Activated CD4-positive, alpha-beta T cell treated with anti-CD3 and anti-CD28 coated beads for 36 hours (primary cell): ENCODE measurements around the gene TRIM33. TPM values are rescaled to one million over a fixed set of nuclear protein-coding genes. Genes with fewer than 3 reads are reported as not detected.

Experiments used
- ATAC-seq: fragments of 200-7000 bp; cut with Tn5 transposase; one replicate; pipeline ENCODE4 v1.10.0; 2021; ENCODE audit warnings: mild to moderate bottlenecking, moderate library complexity
- CTCF ChIA-PET: fragments of 350-600 bp; sonication (Branson Sonifier 250); formaldehyde crosslinking; loops from one replicate; lab custom pipeline; 2021; ENCODE audit warnings: antibody characterized with exemption; lab: Charles Lee
- POLR2A ChIA-PET: fragments of 350-600 bp; sonication (Branson Sonifier 250); formaldehyde crosslinking; loops from one replicate; lab custom pipeline; 2021; ENCODE audit warnings: antibody characterized with exemption, inconsistent platforms; lab: Charles Lee
- DNase-seq: peaks from one replicate; pipeline ENCODE4 v3.0.0-alpha.2; 2020
- H3K27ac Mint-ChIP-seq: one replicate; pipeline ENCODE4 v1.8.0; 2021; ENCODE audit warnings: mixed read lengths
- H3K27me3 Mint-ChIP-seq: one replicate; pipeline ENCODE4 v1.8.0; 2021; ENCODE audit warnings: mixed read lengths
- H3K36me3 Mint-ChIP-seq: one replicate; pipeline ENCODE4 v1.8.0; 2021; ENCODE audit warnings: low read depth, mixed read lengths
- H3K4me1 Mint-ChIP-seq: one replicate; pipeline ENCODE4 v1.8.0; 2021; ENCODE audit warnings: mixed read lengths
- H3K4me3 Mint-ChIP-seq: one replicate; pipeline ENCODE4 v1.8.0; 2021; ENCODE audit warnings: mild to moderate bottlenecking, moderate library complexity, mixed read lengths
- H3K9me3 Mint-ChIP-seq: one replicate; pipeline ENCODE4 v1.8.0; 2021; ENCODE audit warnings: low read depth, mixed read lengths
- intact Hi-C, 2 experiments: fragments of 100-400 bp; cut with DNase I in 1 of 2; cut with micrococcal nuclease in 1 of 2; formaldehyde crosslinking; loops; one replicate each; pipeline versions ENCODE4 v1.14.2 to v1.15.1; 2022 to 2024; cut with DNase I, micrococcal nuclease
- total RNA-seq, 2 experiments: library from RNA; stranded (reverse); gene quantifications; one replicate each; pipeline ENCODE4 v1.2.3, GENCODE V29; 2021

TRIM33 gene
- total RNA-seq, 2 experiments from 2014 or later, result 32.5 to 41.6 TPM

- no peak for DNase-seq
- intact Hi-C loops, result no loop called here
- no peak overlapping the region for H3K27ac Mint-ChIP-seq
- H3K4me3 Mint-ChIP-seq, result no peak overlapping the region
- CTCF ChIA-PET, result no interaction called here
- no peaks in the 10 kb centered on the region for H3K27me3 Mint-ChIP-seq
- H3K36me3 Mint-ChIP-seq, result no peaks in the 10 kb centered on the region
- H3K9me3 Mint-ChIP-seq, result no peaks in the 10 kb centered on the region
- ATAC-seq, result no peak
- POLR2A ChIA-PET, result no interaction called here
- H3K4me1 Mint-ChIP-seq, result no peaks in the 10 kb centered on the region
Observed at GRCh38 chr1:114540272-114540671, 29.3 kb upstream of the TRIM33 start.

DNA sequence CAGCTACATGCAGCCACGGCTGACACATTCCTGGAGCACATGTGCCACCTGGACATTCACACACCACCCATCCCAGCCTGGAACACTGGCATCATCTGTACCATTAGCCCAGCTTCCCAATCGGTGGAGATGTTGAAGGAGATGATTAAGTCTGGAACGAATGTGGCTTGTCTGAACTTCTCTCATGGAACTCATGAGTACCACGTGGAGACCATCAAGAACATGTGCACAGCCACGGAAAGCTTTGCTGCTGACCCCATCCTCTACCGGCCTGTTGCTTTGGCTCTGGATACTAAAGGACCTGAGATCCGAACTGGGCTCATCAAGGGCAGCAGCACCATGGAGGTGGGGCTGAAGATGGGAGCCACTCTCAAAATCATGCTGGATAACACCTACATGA, 25.0 kb upstream of the TRIM33 start:
- no peak for ATAC-seq

GRCh38 chr1:114535401-114535800, 24.4 kb upstream of the TRIM33 start:
- ATAC-seq, result no peak
- Mint-ChIP-seq H3K27me3 (no peaks in the 10 kb centered on the region), H3K4me1 (no peaks in the 10 kb centered on the region), H3K4me3 (no peak overlapping the region), H3K27ac (no peak overlapping the region), H3K9me3 (no peaks in the 10 kb centered on the region), H3K36me3 (no peaks in the 10 kb centered on the region)
- POLR2A ChIA-PET, result no interaction called here
- CTCF ChIA-PET, result interaction anchor here (0.7 kb wide), 2 partner anchors 93 to 395 kb away, joined by 3 read pairs; no protein-coding TSS in a partner anchor
- no peak for DNase-seq
- intact Hi-C loops, result no loop called here

More for the DNA sequence above, 25.0 kb upstream of the TRIM33 start:
- H3K9me3 Mint-ChIP-seq, result no peaks in the 10 kb centered on the region
- intact Hi-C loops, result no loop called here
- no peak overlapping the region for H3K27ac Mint-ChIP-seq
- ChIA-PET POLR2A (no interaction called here), CTCF (no interaction called here)
- no peaks in the 10 kb centered on the region for H3K4me1 Mint-ChIP-seq
- H3K36me3 Mint-ChIP-seq, result no peaks in the 10 kb centered on the region
- H3K27me3 Mint-ChIP-seq, result no peaks in the 10 kb centered on the region
- H3K4me3 Mint-ChIP-seq, result no peak overlapping the region
- DNase-seq, result no peak

GRCh38 chr1:114531094-114531493, 20.1 kb upstream of the TRIM33 start:
- no peak overlapping the region for H3K27ac Mint-ChIP-seq
- no peaks in the 10 kb centered on the region for H3K36me3 Mint-ChIP-seq
- POLR2A ChIA-PET, result no interaction called here
- CTCF ChIA-PET, result no interaction called here
- H3K9me3 Mint-ChIP-seq, result no peaks in the 10 kb centered on the region
- no peak overlapping the region for H3K4me3 Mint-ChIP-seq
- no peaks in the 10 kb centered on the region for H3K27me3 Mint-ChIP-seq
- intact Hi-C loops, result no loop called here
- H3K4me1 Mint-ChIP-seq, result no peaks in the 10 kb centered on the region
- ATAC-seq (no peak), DNase-seq (no peak)

DNA sequence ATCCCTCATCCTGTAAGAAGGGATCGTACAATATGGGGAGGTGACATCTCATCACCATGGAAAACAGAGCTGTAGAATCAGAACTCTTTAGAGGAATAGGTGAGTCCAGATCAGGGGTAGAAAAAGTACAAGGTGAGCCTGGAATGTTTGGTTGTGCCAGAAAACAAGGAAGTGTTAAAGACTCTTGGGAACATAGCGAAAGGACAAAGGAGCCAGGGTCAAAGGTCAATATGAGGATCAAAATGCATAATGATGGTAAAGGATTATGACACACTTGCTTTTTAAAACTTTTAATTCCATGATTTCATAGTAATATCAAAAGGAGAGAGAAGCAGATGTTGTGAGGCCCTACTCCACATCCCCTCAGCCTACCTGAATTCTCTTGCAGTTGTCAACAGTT, 19.2 kb upstream of the TRIM33 start:
- no peaks in the 10 kb centered on the region for H3K4me1 Mint-ChIP-seq
- intact Hi-C loops, result no loop called here
- no peaks in the 10 kb centered on the region for H3K36me3 Mint-ChIP-seq
- H3K9me3 Mint-ChIP-seq, result no peaks in the 10 kb centered on the region
- no peak overlapping the region for H3K4me3 Mint-ChIP-seq
- no peak for ATAC-seq
- no peak overlapping the region for H3K27ac Mint-ChIP-seq
- POLR2A ChIA-PET, result no interaction called here
- H3K27me3 Mint-ChIP-seq, result no peaks in the 10 kb centered on the region
- no peak for DNase-seq
- CTCF ChIA-PET, result no interaction called here

DNA sequence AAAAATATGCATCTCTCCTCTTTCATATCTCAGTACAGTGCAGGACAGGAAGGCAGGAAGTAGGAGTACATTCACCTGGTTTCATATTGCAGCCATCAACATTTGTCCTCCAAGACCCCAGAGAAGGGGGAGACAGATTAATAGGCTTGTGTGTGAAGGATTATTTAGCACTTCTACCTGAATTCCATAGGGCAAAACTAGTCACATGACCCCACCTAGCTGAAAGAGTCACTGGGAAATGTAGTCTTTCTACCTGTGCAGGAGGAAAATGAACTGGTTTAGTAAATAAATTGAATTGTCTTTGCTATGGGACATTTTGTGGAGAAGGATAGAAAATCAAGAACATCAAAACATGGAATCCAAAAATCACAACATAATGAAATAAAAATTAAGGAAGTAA, 13.9 kb upstream of the TRIM33 start:
- CTCF ChIA-PET, result interaction anchor here (1.2 to 2.5 kb wide), 2 partner anchors 14 to 178 kb away, joined by 4 to 11 read pairs; partner anchors contain the start of gene TRIM33
- peak; percentile 60 for ATAC-seq
- H3K4me3 Mint-ChIP-seq, result no peak overlapping the region

DNA sequence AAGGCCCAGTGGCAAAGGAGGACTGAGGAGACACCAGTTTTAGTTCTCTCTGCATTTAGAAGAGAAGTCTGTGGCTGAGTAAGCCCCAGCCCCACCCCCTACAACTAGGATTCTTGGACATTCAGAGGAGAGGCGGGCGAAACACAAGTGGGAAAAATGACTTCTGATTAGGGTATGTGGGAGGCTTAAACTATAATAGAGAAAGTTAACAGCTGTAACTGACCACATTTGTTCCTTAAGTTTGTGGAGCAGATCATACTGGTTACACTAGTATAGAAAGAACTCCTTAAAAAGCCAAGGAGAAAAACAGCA, 11.2 kb upstream of the TRIM33 start:
- H3K27me3 Mint-ChIP-seq, result peaks cover 9% of the 10 kb centered on the region
- H3K9me3 Mint-ChIP-seq, result no peaks in the 10 kb centered on the region
- no peak overlapping the region for H3K27ac Mint-ChIP-seq
- DNase-seq (no peak), ATAC-seq (no peak)
- ChIA-PET CTCF (interaction anchor here (0.6 to 1.1 kb wide), 2 partner anchors 10 to 1287 kb away, joined by 3 read pairs; no protein-coding TSS in a partner anchor), POLR2A (no interaction called here)
- no peaks in the 10 kb centered on the region for H3K36me3 Mint-ChIP-seq
- no peaks in the 10 kb centered on the region for H3K4me1 Mint-ChIP-seq
- intact Hi-C loops, result no loop called here
- H3K4me3 Mint-ChIP-seq, result no peak overlapping the region

More for the DNA sequence above, 13.9 kb upstream of the TRIM33 start:
- Mint-ChIP-seq H3K36me3 (no peaks in the 10 kb centered on the region), H3K9me3 (no peaks in the 10 kb centered on the region), H3K27me3 (peaks cover under 1% of the 10 kb centered on the region), H3K27ac (no peak overlapping the region), H3K4me1 (no peaks in the 10 kb centered on the region)
- intact Hi-C loops, result no loop called here
- no peak for DNase-seq
- POLR2A ChIA-PET, result no interaction called here

DNA sequence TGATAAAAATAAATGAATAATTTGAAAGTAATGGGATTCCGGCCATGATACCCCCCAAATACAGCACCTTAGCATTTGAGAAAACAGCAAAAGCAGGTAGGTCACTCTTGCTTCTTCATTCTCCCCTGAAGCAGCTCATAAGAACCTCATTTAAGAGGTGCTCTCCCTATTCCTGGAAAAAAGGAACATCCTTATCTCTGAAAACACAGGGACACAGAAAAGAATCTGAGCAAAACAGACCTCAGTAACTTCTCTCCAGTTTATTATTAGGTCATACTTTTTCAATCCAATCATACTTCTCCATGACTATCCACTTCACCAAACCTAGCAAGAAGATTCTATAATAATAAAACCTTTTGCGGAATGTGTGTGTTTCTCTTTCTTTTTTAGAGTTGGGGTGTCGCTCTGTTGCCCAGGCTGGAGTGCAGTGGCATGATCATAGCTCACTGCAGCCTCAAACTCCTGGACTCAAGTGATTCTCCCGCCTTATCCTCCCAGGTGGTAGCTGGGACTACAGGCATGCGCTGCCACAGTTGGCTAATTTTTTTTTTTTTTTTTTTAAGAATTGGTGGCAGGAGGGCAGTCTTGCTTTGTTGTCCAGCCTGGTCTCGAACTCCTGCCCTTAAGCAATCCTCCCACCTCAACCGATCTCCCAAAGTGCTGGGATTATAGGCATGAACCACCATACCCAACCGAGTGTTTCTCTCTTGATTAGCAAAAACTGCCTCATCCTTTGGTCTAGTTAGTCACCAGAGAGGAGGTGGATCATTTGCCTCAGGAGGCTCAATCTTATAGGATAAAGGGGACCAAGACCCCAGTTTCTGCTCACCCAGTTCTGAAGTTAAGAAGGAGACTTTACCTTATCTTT, 10.6 kb upstream of the TRIM33 start:
- POLR2A ChIA-PET, result no interaction called here
- CTCF ChIA-PET, result no interaction called here
- no peak for DNase-seq
- intact Hi-C loops, result no loop called here
- Mint-ChIP-seq H3K9me3 (no peaks in the 10 kb centered on the region), H3K27ac (no peak overlapping the region), H3K4me1 (no peaks in the 10 kb centered on the region), H3K36me3 (no peaks in the 10 kb centered on the region), H3K4me3 (no peak overlapping the region), H3K27me3 (peaks cover 9% of the 10 kb centered on the region)
- no peak for ATAC-seq

DNA sequence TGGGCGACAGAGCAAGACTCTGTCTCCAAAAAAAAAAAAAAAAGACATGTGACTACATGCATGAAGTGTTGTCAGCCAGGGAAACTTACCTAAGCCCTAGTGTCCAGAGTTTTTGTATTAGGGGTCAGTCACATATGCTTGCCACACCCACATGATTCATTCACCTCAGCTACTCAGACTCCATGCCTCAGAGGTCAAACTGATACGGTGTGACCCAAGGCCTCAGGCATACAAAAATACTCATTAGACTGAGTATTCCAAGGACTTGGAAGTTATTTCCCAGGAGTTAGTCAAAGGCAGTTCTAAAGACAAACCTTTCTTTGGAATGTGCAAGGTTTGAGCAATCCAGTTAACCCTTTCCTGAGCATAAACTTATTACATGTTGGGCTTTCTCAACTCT, 6.3 kb upstream of the TRIM33 start:
- CTCF ChIA-PET, result no interaction called here
- Mint-ChIP-seq H3K27me3 (peaks cover 9% of the 10 kb centered on the region), H3K4me1 (peaks cover 7% of the 10 kb centered on the region), H3K4me3 (no peak overlapping the region), H3K36me3 (peaks cover 2% of the 10 kb centered on the region), H3K9me3 (no peaks in the 10 kb centered on the region), H3K27ac (no peak overlapping the region)
- DNase-seq, result no peak
- intact Hi-C loops, result no loop called here
- no peak for ATAC-seq
- POLR2A ChIA-PET, result no interaction called here

- ChIA-PET CTCF (no interaction called here), POLR2A (interaction anchor here (0.6 kb wide), 1 partner anchor 742 kb away, joined by 3 read pairs; no protein-coding TSS in a partner anchor)
- Mint-ChIP-seq H3K4me1 (peaks cover 30% of the 10 kb centered on the region), H3K27ac (peak overlapping the region; percentile 67), H3K36me3 (peaks cover 14% of the 10 kb centered on the region), H3K27me3 (no peaks in the 10 kb centered on the region), H3K4me3 (peak overlapping the region; percentile 81), H3K9me3 (no peaks in the 10 kb centered on the region)
- DNase-seq (no peak), ATAC-seq (no peak)
- intact Hi-C loops, result loop anchor here (5.0 kb wide), 3 partner anchors 45 to 700 kb away; partner anchors contain the start of genes DENND2C (in 1 of the 2) and RSBN1 (in 1 of the 2)
Observed at GRCh38 chr1:114512595-114513280, 1.7 kb upstream of the TRIM33 start.

GRCh38 chr1:114510274-114511031, 550 bp downstream of the TRIM33 start:
- peak overlapping the region; percentile 81 for H3K4me3 Mint-ChIP-seq
- ChIA-PET POLR2A (interaction anchor here (0.7 to 1.3 kb wide), 3 partner anchors 243 to 606 kb away, joined by 3 to 4 read pairs (median 3); partner anchors contain the start of genes AP4B1 and CSDE1), CTCF (interaction anchor here (0.7 to 1.4 kb wide), 4 partner anchors 13 to 1841 kb away, joined by 3 to 5 read pairs (median 3); no protein-coding TSS in a partner anchor)
- peak overlapping the region; percentile 70 for H3K27ac Mint-ChIP-seq
- H3K27me3 Mint-ChIP-seq, result no peaks in the 10 kb centered on the region
- H3K36me3 Mint-ChIP-seq, result peaks cover 29% of the 10 kb centered on the region
- DNase-seq, result peak; percentile 61
- ATAC-seq, result peak; percentile 53
- peaks cover 47% of the 10 kb centered on the region for H3K4me1 Mint-ChIP-seq
- no peaks in the 10 kb centered on the region for H3K9me3 Mint-ChIP-seq
- intact Hi-C loops, result loop anchor here (1.0 to 5.0 kb wide), 17 partner anchors 20 to 1554 kb away; partner anchors contain the start of genes BCAS2 (in 2 of the 2), DCLRE1B (in 2 of the 2), DENND2C (in 2 of the 2) and CSDE1 (in 1 of the 2)
